ENCODE data around the gene DENR. TPM values are rescaled to one million over a fixed set of nuclear protein-coding genes. Genes with fewer than 3 reads are reported as not detected.
A peak's percentile ranks its signal among the peaks of the same experiment; 100 is the strongest.

The DENR gene
- total and polyA plus RNA-seq, 3 donors from 2014 or later: 24.9 to 35.6 (median 33.3) TPM

GRCh38 chr12:122726080-122726558 lies 26.5 kb upstream of the DENR start:
- Histone ChIP-seq H3K27ac (no peak overlapping the region), H3K4me3 (no peak overlapping the region), H3K9me3 (no peaks in the 10 kb centered on the region), H3K27me3 (no peaks in the 10 kb centered on the region), H3K4me1 (peaks cover 7% of the 10 kb centered on the region), H3K36me3 (ENCODE audit: low read depth, missing control alignments) (no peaks in the 10 kb centered on the region)
- DNase-seq: no peak
- WGBS, 2 donors: 76 to 84% methylated on average over 5 of the region's 5 CpGs
- intact Hi-C loops (cut with DNase I; ENCODE audit: low total_unique reads): no loop called here
- TF ChIP-seq CTCF (IDR thresholded peaks at IDR 0.05) (no peak), POLR2A (IDR thresholded peaks at IDR 0.05) (no peak)

GRCh38 chr12:122729583-122730214 lies 22.9 kb upstream of the DENR start:
- no peaks in the 10 kb centered on the region for H3K27me3 ChIP-seq
- intact Hi-C loops (cut with DNase I; ENCODE audit: low total_unique reads): no loop called here
- H3K4me1 ChIP-seq: peaks cover 7% of the 10 kb centered on the region
- DNase-seq: no peak
- no peaks in the 10 kb centered on the region for H3K36me3 ChIP-seq (ENCODE audit: low read depth, missing control alignments)
- TF ChIP-seq POLR2A (IDR thresholded peaks at IDR 0.05): no peak
- no peak for TF ChIP-seq CTCF (IDR thresholded peaks at IDR 0.05)
- H3K27ac ChIP-seq: no peak overlapping the region
- no peaks in the 10 kb centered on the region for H3K9me3 ChIP-seq
- H3K4me3 ChIP-seq: peak overlapping the region in 1 of 2 donors; percentile 47
- 82 to 90% methylated on average over 17 to 27 of the region's 27 CpGs for WGBS, 2 donors

- intact Hi-C loops (cut with DNase I; ENCODE audit: low total_unique reads): no loop called here
- H3K27me3 ChIP-seq: no peaks in the 10 kb centered on the region
- TF ChIP-seq POLR2A (IDR thresholded peaks at IDR 0.05): no peak
- TF ChIP-seq CTCF (IDR thresholded peaks at IDR 0.05): no peak
- WGBS, 2 donors: 10 to 37% methylated on average over 18 to 32 of the region's 32 CpGs
- no peak for DNase-seq
- no peaks in the 10 kb centered on the region for H3K36me3 ChIP-seq (ENCODE audit: low read depth, missing control alignments)
- H3K4me3 ChIP-seq: peak within 1 kb of the TSS; percentile 37 to 47
- no peaks in the 10 kb centered on the region for H3K9me3 ChIP-seq
- peaks cover 7% of the 10 kb centered on the region for H3K4me1 ChIP-seq
- H3K27ac ChIP-seq: peak within 1 kb of the TSS in 1 of 2 donors; percentile 24
Observed at GRCh38 chr12:122730215-122731014, 22.2 kb upstream of the DENR start, which contains the start of gene HCAR1. TSS of gene HCAR1 (minus strand) at chr12:122730844. CDS start at chr12:122730339, 505 bp downstream.

- Histone ChIP-seq H3K36me3 (ENCODE audit: low read depth, missing control alignments) (no peaks in the 10 kb centered on the region), H3K4me1 (peaks cover 7% of the 10 kb centered on the region), H3K4me3 (no peak overlapping the region), H3K27me3 (no peaks in the 10 kb centered on the region), H3K27ac (no peak overlapping the region), H3K9me3 (no peaks in the 10 kb centered on the region)
- no peak for TF ChIP-seq POLR2A (IDR thresholded peaks at IDR 0.05)
- TF ChIP-seq CTCF (IDR thresholded peaks at IDR 0.05): no peak
- no peak for DNase-seq
- WGBS, 2 donors: 84 to 86% methylated on average over 3 of the region's 3 CpGs
- intact Hi-C loops (cut with DNase I; ENCODE audit: low total_unique reads): no loop called here
Observed at GRCh38 chr12:122732170-122732569, 20.5 kb upstream of the DENR start.
